HEK293T (cell line): ENCODE results near the gene DHRS13.

ENCODE experiments used
- CTCF ChIA-PET: fragments of 350-600 bp; formaldehyde crosslinking; extraction: SDS; loops from one replicate; lab custom pipeline; 2021; ENCODE audit warnings: antibody characterized with exemption, inconsistent platforms; lab: Yijun Ruan, JAX
- POLR2A ChIA-PET: fragments of 350-600 bp; formaldehyde crosslinking; extraction: SDS; loops from one replicate; lab custom pipeline; 2020; ENCODE audit warnings: antibody characterized with exemption, inconsistent platforms; lab: Yijun Ruan, JAX
- DNase-seq: peaks from one replicate; pipeline ENCODE4 v3.0.0; 2012; ENCODE audit warnings: mixed read lengths; ENCODE audit errors: extremely low spot score
- ARNT ChIP-seq: fragments of 450-650 bp; IDR thresholded peaks from 2 replicates; pipeline ENCODE4 v1.6.1; 2017; ENCODE audit warnings: mild to moderate bottlenecking
- BHLHE40 ChIP-seq: fragments of 450-650 bp; IDR thresholded peaks from 2 replicates; pipeline ENCODE4 v1.6.1; 2016; ENCODE audit warnings: mild to moderate bottlenecking, moderate library complexity, borderline replicate concordance
- CTBP1 ChIP-seq: fragments of 450-650 bp; IDR thresholded peaks from 2 replicates; pipeline ENCODE4 v1.6.1; 2016; ENCODE audit warnings: borderline replicate concordance
- ELF4 ChIP-seq: fragments of 450-650 bp; IDR thresholded peaks from 2 replicates; pipeline ENCODE4 v1.6.1; 2017; ENCODE audit warnings: antibody characterized with exemption
- FOXA1 ChIP-seq: fragments of 450-650 bp; IDR thresholded peaks from 2 replicates; pipeline ENCODE4 v1.6.1; 2016; ENCODE audit warnings: mild to moderate bottlenecking
- FOXK2 ChIP-seq: fragments of 450-650 bp; IDR thresholded peaks from 2 replicates; pipeline ENCODE4 v1.6.1; 2016; ENCODE audit warnings: mild to moderate bottlenecking
- FOXM1 ChIP-seq: fragments of 450-650 bp; IDR thresholded peaks from 2 replicates; pipeline ENCODE4 v1.6.1; 2017; ENCODE audit warnings: mild to moderate bottlenecking, borderline replicate concordance
- HDGF ChIP-seq: fragments of 450-650 bp; IDR thresholded peaks from 2 replicates; pipeline ENCODE4 v1.6.1; 2017; ENCODE audit warnings: antibody characterized with exemption, borderline replicate concordance
- L3MBTL2 ChIP-seq: fragments of 450-650 bp; conservative IDR thresholded peaks from 2 replicates; pipeline ENCODE4 v1.6.1; 2016; ENCODE audit warnings: mild to moderate bottlenecking
- LEF1 ChIP-seq: fragments of 450-650 bp; IDR thresholded peaks from 2 replicates; pipeline ENCODE4 v1.6.1; 2017; ENCODE audit warnings: mild to moderate bottlenecking, borderline replicate concordance
- NFRKB ChIP-seq: fragments of 450-650 bp; IDR thresholded peaks from 2 replicates; pipeline ENCODE4 v1.6.1; 2016; ENCODE audit warnings: mild to moderate bottlenecking, moderate library complexity
- SP1 ChIP-seq: fragments of 450-650 bp; IDR thresholded peaks from 2 replicates; pipeline ENCODE4 v1.6.1; 2017
- SUZ12 ChIP-seq: fragments of 450-650 bp; IDR thresholded peaks from 2 replicates; pipeline ENCODE4 v1.6.1; 2016; ENCODE audit warnings: mild to moderate bottlenecking
- TARDBP ChIP-seq: fragments of 450-650 bp; IDR thresholded peaks from 2 replicates; pipeline ENCODE4 v1.6.1; 2016
- ZNF384 ChIP-seq: fragments of 450-650 bp; IDR thresholded peaks from 2 replicates; pipeline ENCODE4 v1.6.1; 2016
- TF ChIP-seq, protein P1 (sequence below): fragments of 450-650 bp; IDR thresholded peaks from 2 replicates; pipeline ENCODE4 v1.6.1; 2016

Gene DHRS13

DNA sequence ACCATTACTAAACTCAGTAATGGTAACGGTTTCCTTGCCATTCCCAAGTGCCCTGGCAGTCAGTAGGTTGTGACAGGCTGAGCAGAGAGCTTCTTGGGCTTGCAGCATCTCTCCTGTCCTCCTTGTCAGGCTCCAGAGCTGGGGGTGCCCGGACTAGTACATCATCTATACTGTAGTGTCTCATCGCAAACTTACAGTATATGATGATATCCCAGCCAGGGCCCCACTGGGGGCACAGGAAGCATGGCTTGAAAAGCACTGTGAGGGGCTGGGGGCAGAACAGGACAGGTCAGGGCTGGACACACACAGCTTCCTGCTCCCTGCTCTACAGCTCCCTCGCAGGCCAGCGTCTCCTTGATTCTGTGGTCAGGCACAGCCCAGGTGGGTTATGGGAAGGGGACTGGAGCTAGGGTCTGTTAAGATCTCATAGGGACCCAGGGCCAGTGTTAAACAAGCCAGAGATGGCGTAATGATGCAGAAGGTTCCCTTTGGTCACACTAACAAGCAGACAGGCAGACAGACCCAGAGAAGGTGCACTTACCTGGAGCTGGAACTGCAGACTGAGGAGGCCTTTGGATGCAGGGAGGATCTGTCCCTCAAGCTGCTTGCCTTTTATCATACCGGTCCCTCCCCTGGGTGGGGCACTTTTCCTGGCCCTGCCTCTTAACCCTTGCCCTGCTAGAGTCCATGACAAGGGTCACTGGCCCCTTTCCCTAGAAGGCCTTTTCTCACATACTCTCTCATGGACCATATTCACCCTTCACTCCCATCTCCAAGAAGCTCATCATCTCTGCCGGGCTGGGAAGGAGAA lies 41.3 kb downstream of the DHRS13 start:
- TF ChIP-seq ELF4 = no peak
- TF ChIP-seq FOXK2 = no peak
- TF ChIP-seq ZNF384 = no peak
- TF ChIP-seq TARDBP = no peak
- TF ChIP-seq ARNT = no peak
- TF ChIP-seq SP1 = no peak
- TF ChIP-seq, protein P1, sequence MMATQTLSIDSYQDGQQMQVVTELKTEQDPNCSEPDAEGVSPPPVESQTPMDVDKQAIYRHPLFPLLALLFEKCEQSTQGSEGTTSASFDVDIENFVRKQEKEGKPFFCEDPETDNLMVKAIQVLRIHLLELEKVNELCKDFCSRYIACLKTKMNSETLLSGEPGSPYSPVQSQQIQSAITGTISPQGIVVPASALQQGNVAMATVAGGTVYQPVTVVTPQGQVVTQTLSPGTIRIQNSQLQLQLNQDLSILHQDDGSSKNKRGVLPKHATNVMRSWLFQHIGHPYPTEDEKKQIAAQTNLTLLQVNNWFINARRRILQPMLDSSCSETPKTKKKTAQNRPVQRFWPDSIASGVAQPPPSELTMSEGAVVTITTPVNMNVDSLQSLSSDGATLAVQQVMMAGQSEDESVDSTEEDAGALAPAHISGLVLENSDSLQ = no peak
- TF ChIP-seq FOXM1 = no peak
- POLR2A ChIA-PET = interaction anchor here (0.9 to 1.5 kb wide), 6 partner anchors 9 to 142 kb away, joined by 3 to 6 read pairs (median 4); partner anchors contain the start of genes FLOT2 and PHF12
- DNase-seq = no peak
- CTCF ChIA-PET = interaction anchor here (1.4 kb wide), 1 partner anchor 98 kb away, joined by 4 read pairs; no protein-coding TSS in a partner anchor

DNA sequence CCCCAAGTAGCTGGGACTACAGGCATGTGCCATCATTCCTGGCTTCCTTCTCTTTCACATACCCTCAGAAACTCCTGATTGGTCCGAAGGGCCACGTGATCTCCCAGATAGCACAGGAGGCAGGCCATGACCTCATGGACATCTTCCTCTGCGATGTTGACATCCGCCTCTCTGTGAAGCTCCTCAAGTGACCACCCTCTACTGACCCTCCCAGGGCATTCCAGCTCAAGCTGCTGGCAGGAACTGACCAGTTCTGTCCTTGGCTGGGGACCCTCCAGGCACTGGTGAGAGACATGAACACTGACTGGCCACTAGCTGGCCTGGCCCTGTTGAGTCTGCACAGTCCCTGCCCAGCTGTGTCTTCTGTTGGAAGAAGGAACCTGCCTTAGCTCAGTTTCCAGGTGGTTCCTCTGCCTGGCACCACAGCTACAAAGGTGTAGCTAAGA lies 42.5 kb downstream of the DHRS13 start:
- DNase-seq = no peak
- TF ChIP-seq L3MBTL2 (no peak), SUZ12 (no peak), FOXK2 (no peak), LEF1 (no peak), ARNT (no peak), BHLHE40 (no peak), FOXM1 (no peak), ZNF384 (no peak), SP1 (no peak), FOXA1 (no peak), CTBP1 (no peak), TARDBP (no peak), ELF4 (no peak), HDGF (no peak), NFRKB (no peak)
- TF ChIP-seq, protein P1 = no peak
- ChIA-PET POLR2A (interaction anchor here (0.6 to 0.9 kb wide), 2 partner anchors 11 to 17 kb away, joined by 3 to 4 read pairs; no protein-coding TSS in a partner anchor), CTCF (interaction anchor here (0.6 kb wide), 1 partner anchor 10 kb away, joined by 3 read pairs; no protein-coding TSS in a partner anchor)

GRCh38 chr17:28858801-28859355 lies 44.0 kb downstream of the DHRS13 start:
- POLR2A ChIA-PET = interaction anchor here (0.9 to 1.1 kb wide), 2 partner anchors 40 to 95 kb away, joined by 3 read pairs; no protein-coding TSS in a partner anchor
- no peak for TF ChIP-seq NFRKB
- no peak for TF ChIP-seq LEF1
- TF ChIP-seq ZNF384 = no peak
- no peak for TF ChIP-seq ELF4
- DNase-seq = no peak
- CTCF ChIA-PET = interaction anchor here (1.1 kb wide), 1 partner anchor 95 kb away, joined by 3 read pairs; no protein-coding TSS in a partner anchor

GRCh38 chr17:28857905-28858800 lies 44.7 kb downstream of the DHRS13 start:
- POLR2A ChIA-PET = interaction anchor here (1.1 kb wide), 1 partner anchor 95 kb away, joined by 3 read pairs; no protein-coding TSS in a partner anchor
- no peak for DNase-seq
- TF ChIP-seq BHLHE40 (no peak), ELF4 (no peak), TARDBP (no peak), CTBP1 (no peak), LEF1 (no peak), SP1 (no peak), HDGF (no peak), FOXM1 (no peak), NFRKB (no peak), SUZ12 (no peak), FOXA1 (no peak), ZNF384 (no peak)
- TF ChIP-seq, protein P1 = no peak
- CTCF ChIA-PET = interaction anchor here (1.1 kb wide), 1 partner anchor 94 kb away, joined by 3 read pairs; no protein-coding TSS in a partner anchor

- CTCF ChIA-PET = no interaction called here
- POLR2A ChIA-PET = interaction anchor here (1.1 to 2.1 kb wide), 3 partner anchors 10 to 26 kb away, joined by 4 to 5 read pairs (median 4); partner anchors contain the start of gene FAM222B
- TF ChIP-seq FOXK2 (no peak), SP1 (no peak), LEF1 (no peak), SUZ12 (no peak), ARNT (no peak), ZNF384 (no peak), NFRKB (no peak)
- no peak for DNase-seq
Observed at GRCh38 chr17:28856028-28856574, 46.8 kb downstream of the DHRS13 start.
